ENCODE measurements around the gene NMT1.

Gene NMT1

GRCh38 chr17:45123930-45124796, 63.0 kb downstream of the NMT1 start (continued):
- TF ChIP-seq ZSCAN5A (tag by site-specific recombination; IDR thresholded peaks at IDR 0.05) (no peak), HIC1 (tag by site-specific recombination; IDR thresholded peaks at IDR 0.05) (peak; percentile 73), GLI2 (tag by site-specific recombination; IDR thresholded peaks at IDR 0.05; ENCODE audit: borderline replicate concordance, low read depth) (no peak), ZSCAN16 (tag by site-specific recombination; IDR thresholded peaks at IDR 0.05) (no peak), GLI4 (tag by site-specific recombination; IDR thresholded peaks at IDR 0.05) (no peak), ZBTB17 (tag by site-specific recombination; IDR thresholded peaks at IDR 0.05) (no peak), ZNF768 (tag by site-specific recombination; IDR thresholded peaks at IDR 0.05) (no peak), ZNF785 (tag by site-specific recombination; IDR thresholded peaks at IDR 0.05) (no peak), ZNF610 (tag by site-specific recombination; IDR thresholded peaks at IDR 0.05; ENCODE audit: borderline replicate concordance) (no peak), ZFP3 (tag by site-specific recombination; IDR thresholded peaks at IDR 0.05; ENCODE audit: low read depth) (no peak), ZFP37 (tag by site-specific recombination; IDR thresholded peaks at IDR 0.05) (0 out of 2 replicates have a peak, but pooled peaks have one; percentile 38), ZNF211 (tag by site-specific recombination; IDR thresholded peaks at IDR 0.05; ENCODE audit: low read depth) (no peak), ZNF18 (tag by site-specific recombination; IDR thresholded peaks at IDR 0.05) (no peak), ZNF830 (tag by site-specific recombination; IDR thresholded peaks at IDR 0.05; ENCODE audit: low read depth) (no peak), ZNF621 (tag by site-specific recombination; IDR thresholded peaks at IDR 0.05) (no peak), ZNF449 (tag by site-specific recombination; IDR thresholded peaks at IDR 0.05) (no peak), ZNF692 (tag by site-specific recombination; IDR thresholded peaks at IDR 0.05) (no peak), GLIS1 (tag by site-specific recombination; IDR thresholded peaks at IDR 0.05) (peak; percentile 8; the same call in 1 of the 2 replicates), ZBTB8A (tag by site-specific recombination; IDR thresholded peaks at IDR 0.05) (no peak), ZNF560 (tag by site-specific recombination; IDR thresholded peaks at IDR 0.05; ENCODE audit: borderline replicate concordance) (no peak), GLIS2 (tag by site-specific recombination; IDR thresholded peaks at IDR 0.05) (peak; percentile 34; the same call in 1 of the 2 replicates), ZNF157 (tag by site-specific recombination; IDR thresholded peaks at IDR 0.05) (no peak), ZNF596 (tag by site-specific recombination; IDR thresholded peaks at IDR 0.05) (no peak), KLF17 (tag by site-specific recombination; IDR thresholded peaks at IDR 0.05) (peak; percentile 68; the same call in 1 of the 2 replicates), ZIC2 (tag by site-specific recombination; IDR thresholded peaks at IDR 0.05) (no peak), ZNF629 (tag by site-specific recombination; IDR thresholded peaks at IDR 0.05) (peak; percentile 49; the same call in 1 of the 2 replicates)

Measured in HEK293 (cell line).